ENCODE results near the gene STOML2.

- TF ChIP-seq, protein P1, sequence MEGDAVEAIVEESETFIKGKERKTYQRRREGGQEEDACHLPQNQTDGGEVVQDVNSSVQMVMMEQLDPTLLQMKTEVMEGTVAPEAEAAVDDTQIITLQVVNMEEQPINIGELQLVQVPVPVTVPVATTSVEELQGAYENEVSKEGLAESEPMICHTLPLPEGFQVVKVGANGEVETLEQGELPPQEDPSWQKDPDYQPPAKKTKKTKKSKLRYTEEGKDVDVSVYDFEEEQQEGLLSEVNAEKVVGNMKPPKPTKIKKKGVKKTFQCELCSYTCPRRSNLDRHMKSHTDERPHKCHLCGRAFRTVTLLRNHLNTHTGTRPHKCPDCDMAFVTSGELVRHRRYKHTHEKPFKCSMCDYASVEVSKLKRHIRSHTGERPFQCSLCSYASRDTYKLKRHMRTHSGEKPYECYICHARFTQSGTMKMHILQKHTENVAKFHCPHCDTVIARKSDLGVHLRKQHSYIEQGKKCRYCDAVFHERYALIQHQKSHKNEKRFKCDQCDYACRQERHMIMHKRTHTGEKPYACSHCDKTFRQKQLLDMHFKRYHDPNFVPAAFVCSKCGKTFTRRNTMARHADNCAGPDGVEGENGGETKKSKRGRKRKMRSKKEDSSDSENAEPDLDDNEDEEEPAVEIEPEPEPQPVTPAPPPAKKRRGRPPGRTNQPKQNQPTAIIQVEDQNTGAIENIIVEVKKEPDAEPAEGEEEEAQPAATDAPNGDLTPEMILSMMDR (IDR thresholded peaks at IDR 0.05): no peak
- TF ChIP-seq POLR2A (IDR thresholded peaks at IDR 0.05): no peak
Measured at GRCh38 chr9:35105571-35106342, 2.8 kb upstream of the STOML2 start.
